Keratinocyte (primary cell): Measurements from ENCODE around the gene SPRYD3. TPM values are rescaled to one million over a fixed set of nuclear protein-coding genes. Genes with fewer than 3 reads are reported as not detected.

Source experiments
- DNase-seq: peaks from one replicate; pipeline ENCODE4 v3.0.0-alpha.2; 2011; ENCODE audit warnings: low read depth, missing footprints, low spot score
- FAIRE-seq: peaks from 2 replicates; lab custom pipeline; 2011; peaks lifted over from hg19 to GRCh38; lab: Jason Lieb, UNC
- H2AFZ ChIP-seq: 2 replicates; pipeline ENCODE4 v1.6.0; 2012; ENCODE audit warnings: low read length, control low read depth, inconsistent platforms; ENCODE audit not compliant: control insufficient read depth
- H3K27ac ChIP-seq: 2 replicates; pipeline ENCODE4 v1.5.1; 2011; ENCODE audit warnings: low read length; ENCODE audit not compliant: control insufficient read depth, insufficient read depth
- H3K27me3 ChIP-seq: 3 replicates; pipeline ENCODE4 v1.6.0; 2011; ENCODE audit warnings: low read length; ENCODE audit not compliant: control insufficient read depth, insufficient read depth; ENCODE audit errors: extremely low read depth
- H3K36me3 ChIP-seq, 2 experiments: 2 replicates in 1 of 2; 3 replicates in 1 of 2; pipeline ENCODE4 v1.5.1; 2011; ENCODE audit warnings: low read length in 2 of 2, mild to moderate bottlenecking in 1 of 2; ENCODE audit not compliant: control insufficient read depth in 2 of 2, insufficient read depth in 2 of 2; ENCODE audit errors: extremely low read depth in 1 of 2
- H3K4me1 ChIP-seq: 3 replicates; pipeline ENCODE4 v1.5.1; 2011; ENCODE audit warnings: low read length; ENCODE audit not compliant: control insufficient read depth, insufficient read depth; ENCODE audit errors: extremely low read depth
- H3K4me2 ChIP-seq: 3 replicates; pipeline ENCODE4 v1.6.0; 2011; ENCODE audit warnings: low read depth, low read length; ENCODE audit not compliant: control insufficient read depth, insufficient read depth; ENCODE audit errors: extremely low read depth
- H3K4me3 ChIP-seq, 3 experiments: fragments of 200-600 bp in 1 of 3; sonication (generic) in 1 of 3; 2 replicates in 2 of 3; 3 replicates in 1 of 3; pipeline ENCODE4 v1.5.1; 2011 to 2016; ENCODE audit warnings: low read length in 3 of 3, mild to moderate bottlenecking in 3 of 3, control low read depth in 2 of 3, inconsistent platforms in 1 of 3, low read depth in 1 of 3, mixed read lengths in 1 of 3, mixed run types in 1 of 3, moderate library complexity in 1 of 3; ENCODE audit not compliant: control insufficient read depth in 2 of 3, insufficient read depth in 2 of 3; ENCODE audit errors: extremely low read depth in 1 of 3
- H3K79me2 ChIP-seq: 2 replicates; pipeline ENCODE4 v1.6.0; 2012; ENCODE audit warnings: low read length; ENCODE audit not compliant: control insufficient read depth, insufficient read depth
- H3K9ac ChIP-seq: 3 replicates; pipeline ENCODE4 v1.6.0; 2011; ENCODE audit warnings: low read length; ENCODE audit not compliant: control insufficient read depth, insufficient read depth; ENCODE audit errors: extremely low read depth
- H3K9me1 ChIP-seq: 3 replicates; pipeline ENCODE4 v1.6.0; 2011; ENCODE audit warnings: low read length; ENCODE audit not compliant: control insufficient read depth, insufficient read depth; ENCODE audit errors: extremely low read depth
- H3K9me3 ChIP-seq: 2 replicates; pipeline ENCODE4 v1.5.1; 2012; ENCODE audit warnings: low read depth, low read length; ENCODE audit not compliant: control insufficient read depth
- H4K20me1 ChIP-seq: 3 replicates; pipeline ENCODE4 v1.6.0; 2011; ENCODE audit warnings: low read length; ENCODE audit not compliant: control insufficient read depth, insufficient read depth; ENCODE audit errors: extremely low read depth
- EZH2 ChIP-seq: IDR thresholded peaks from one replicate; pipeline ENCODE4 v1.6.1; 2012; ENCODE audit warnings: inconsistent platforms, mild to moderate bottlenecking, low read length, moderate library complexity
- dilution Hi-C: fragments of 300-500 bp; cut with MboI; formaldehyde crosslinking; loops from one replicate; pipeline ENCODE4 v1.7.0; 2020; ENCODE audit warnings: low sequenced_read_pairs; ENCODE audit not compliant: extremely low pct_ligation_motif_present
- polyA plus RNA-seq, 5 experiments: library from polyadenylated mRNA; depleted of rRNA in 3 of 5; stranded (reverse) in 3 of 5; stranded (forward) in 1 of 5; unstranded in 1 of 5; fragments of >200 nt; gene quantifications; 1 replicate in 1 of 5; 2 replicates in 3 of 5; 3 replicates in 1 of 5; pipeline versions ENCODE4 v1.2.1 to v1.2.3, GENCODE V29; 2011 to 2012; ENCODE audit warnings: missing spikeins in 2 of 5, low read depth in 1 of 5, low replicate concordance in 1 of 5
- TF ChIP-seq, protein P1 (sequence below), 3 experiments: IDR thresholded peaks in 1 of 3; conservative IDR thresholded peaks in 1 of 3; optimal IDR thresholded peaks in 1 of 3; 2 replicates in 2 of 3; 3 replicates in 1 of 3; pipeline versions ENCODE3 to v1.5.1; 2011; ENCODE audit warnings: low read length in 3 of 3, mild to moderate bottlenecking in 3 of 3, moderate library complexity in 2 of 3, control low read depth in 1 of 3, inconsistent platforms in 1 of 3; ENCODE audit not compliant: insufficient read depth in 2 of 3; ENCODE audit errors: extremely low read depth in 1 of 3

Gene SPRYD3
- polyA plus RNA-seq, 1 donor (not counting 4 experiments of a cell fraction or from before 2014, with no cell fraction given) = 27.5 TPM

DNA sequence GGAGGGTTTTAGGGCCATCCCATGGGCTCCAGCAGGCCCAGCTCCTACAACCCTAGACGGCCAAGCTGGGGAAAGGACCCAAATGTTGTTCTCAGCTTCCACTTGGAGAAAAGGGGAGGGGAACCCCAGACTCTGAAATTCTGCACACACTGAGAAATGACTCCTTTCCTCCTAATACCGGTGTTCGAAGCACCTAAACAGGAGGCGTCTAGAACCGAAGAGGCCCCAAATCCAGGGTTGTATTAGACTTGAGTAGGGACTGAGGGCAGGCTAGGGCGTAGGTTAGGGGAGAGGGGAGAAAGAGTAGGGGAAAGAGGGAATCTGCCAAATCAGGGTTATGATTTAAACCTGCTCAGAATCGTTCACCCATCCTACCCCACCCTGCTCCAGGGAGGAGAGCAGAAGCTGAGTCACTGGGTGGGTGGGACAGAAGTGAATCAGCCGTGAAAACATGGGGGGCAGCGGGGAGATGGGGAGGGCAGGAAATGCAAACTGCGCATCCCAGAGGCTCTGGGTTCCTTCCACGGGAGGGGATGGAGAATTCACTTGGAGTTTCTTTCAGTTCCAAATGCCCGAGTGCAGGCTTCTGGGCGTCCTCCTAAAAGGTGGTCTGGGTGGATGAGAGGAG, 19.3 kb upstream of the SPRYD3 start:
- Histone ChIP-seq H3K4me2 (peak overlapping the region; percentile 99), H3K9me3 (no peaks in the 10 kb centered on the region), H3K9ac (peak overlapping the region; percentile 48), H4K20me1 (no peaks in the 10 kb centered on the region), H3K4me3 (peak overlapping the region; percentile 48 to 76 (median 74)), H3K9me1 (no peaks in the 10 kb centered on the region), H3K79me2 (no peaks in the 10 kb centered on the region), H3K4me1 (peaks cover 32% of the 10 kb centered on the region), H2AFZ (peak overlapping the region; percentile 89), H3K27me3 (no peaks in the 10 kb centered on the region), H3K36me3 (no peaks in the 10 kb centered on the region), H3K27ac (peak overlapping the region; percentile 84)
- FAIRE-seq (peak; percentile 79), DNase-seq (no peak)
- TF ChIP-seq, protein P1, sequence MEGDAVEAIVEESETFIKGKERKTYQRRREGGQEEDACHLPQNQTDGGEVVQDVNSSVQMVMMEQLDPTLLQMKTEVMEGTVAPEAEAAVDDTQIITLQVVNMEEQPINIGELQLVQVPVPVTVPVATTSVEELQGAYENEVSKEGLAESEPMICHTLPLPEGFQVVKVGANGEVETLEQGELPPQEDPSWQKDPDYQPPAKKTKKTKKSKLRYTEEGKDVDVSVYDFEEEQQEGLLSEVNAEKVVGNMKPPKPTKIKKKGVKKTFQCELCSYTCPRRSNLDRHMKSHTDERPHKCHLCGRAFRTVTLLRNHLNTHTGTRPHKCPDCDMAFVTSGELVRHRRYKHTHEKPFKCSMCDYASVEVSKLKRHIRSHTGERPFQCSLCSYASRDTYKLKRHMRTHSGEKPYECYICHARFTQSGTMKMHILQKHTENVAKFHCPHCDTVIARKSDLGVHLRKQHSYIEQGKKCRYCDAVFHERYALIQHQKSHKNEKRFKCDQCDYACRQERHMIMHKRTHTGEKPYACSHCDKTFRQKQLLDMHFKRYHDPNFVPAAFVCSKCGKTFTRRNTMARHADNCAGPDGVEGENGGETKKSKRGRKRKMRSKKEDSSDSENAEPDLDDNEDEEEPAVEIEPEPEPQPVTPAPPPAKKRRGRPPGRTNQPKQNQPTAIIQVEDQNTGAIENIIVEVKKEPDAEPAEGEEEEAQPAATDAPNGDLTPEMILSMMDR (optimal IDR thresholded peaks at IDR 0.05 in 1 of 3, IDR thresholded peaks at IDR 0.05 in 1 of 3, conservative IDR thresholded peaks at IDR 0.05 in 1 of 3; ENCODE audit: extremely low read depth in 1 of 3, insufficient read depth in 2 of 3, low read length in 3 of 3) = no peak
- no peak for TF ChIP-seq EZH2
- dilution Hi-C loops = no loop called here

DNA sequence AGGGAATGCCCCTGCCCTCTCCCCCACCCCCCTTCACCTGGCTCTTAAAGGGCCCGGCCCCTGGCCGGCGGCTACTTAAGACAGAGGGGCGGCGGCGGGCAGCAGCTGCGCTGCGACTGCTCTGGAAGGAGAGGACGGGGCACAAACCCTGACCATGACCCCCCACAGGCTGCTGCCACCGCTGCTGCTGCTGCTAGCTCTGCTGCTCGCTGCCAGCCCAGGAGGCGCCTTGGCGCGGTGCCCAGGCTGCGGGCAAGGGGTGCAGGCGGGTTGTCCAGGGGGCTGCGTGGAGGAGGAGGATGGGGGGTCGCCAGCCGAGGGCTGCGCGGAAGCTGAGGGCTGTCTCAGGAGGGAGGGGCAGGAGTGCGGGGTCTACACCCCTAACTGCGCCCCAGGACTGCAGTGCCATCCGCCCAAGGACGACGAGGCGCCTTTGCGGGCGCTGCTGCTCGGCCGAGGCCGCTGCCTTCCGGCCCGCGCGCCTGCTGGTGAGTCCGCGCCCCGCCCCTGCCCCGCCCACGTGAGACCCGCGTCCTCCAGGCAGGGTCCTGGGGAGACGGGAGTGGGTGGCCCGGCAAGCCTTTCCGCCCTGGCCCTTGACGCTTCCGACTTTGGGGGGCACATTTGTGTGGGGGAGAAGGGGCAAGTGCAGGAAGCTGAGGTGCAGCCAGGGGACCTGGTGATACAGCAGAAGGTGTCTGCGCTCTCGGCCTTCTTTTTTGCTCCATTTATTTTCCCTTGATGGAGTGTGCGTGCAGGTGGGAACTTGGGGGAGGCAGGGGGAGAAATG, 18.6 kb upstream of the SPRYD3 start, which contains the start of gene IGFBP6:
TSS of gene IGFBP6 (plus strand) at position 104 of the 790 bp plus-strand sequence. CDS start at position 155, 51 bp downstream.
- no peaks in the 10 kb centered on the region for H3K27me3 ChIP-seq
- no peaks in the 10 kb centered on the region for H3K36me3 ChIP-seq
- dilution Hi-C loops = no loop called here
- H3K4me2 ChIP-seq = peak within 1 kb of the TSS; percentile 99
- H3K9me1 ChIP-seq = no peaks in the 10 kb centered on the region
- H2AFZ ChIP-seq = peak within 1 kb of the TSS; percentile 89
- no peaks in the 10 kb centered on the region for H3K79me2 ChIP-seq
- no peak for TF ChIP-seq EZH2
- TF ChIP-seq, protein P1 (optimal IDR thresholded peaks at IDR 0.05 in 1 of 3, IDR thresholded peaks at IDR 0.05 in 1 of 3, conservative IDR thresholded peaks at IDR 0.05 in 1 of 3; ENCODE audit: extremely low read depth in 1 of 3, insufficient read depth in 2 of 3, low read length in 3 of 3) = no peak
- no peaks in the 10 kb centered on the region for H4K20me1 ChIP-seq
- peak within 1 kb of the TSS; percentile 48 to 76 (median 74) for H3K4me3 ChIP-seq
- DNase-seq (no peak), FAIRE-seq (no peak)
- H3K4me1 ChIP-seq = peaks cover 32% of the 10 kb centered on the region
- no peaks in the 10 kb centered on the region for H3K9me3 ChIP-seq
- H3K27ac ChIP-seq = peak within 1 kb of the TSS; percentile 84
- H3K9ac ChIP-seq = peak within 1 kb of the TSS; percentile 48
